ENCODE results near the gene RBP2. TPM values are rescaled to one million over a fixed set of nuclear protein-coding genes. Genes with fewer than 3 reads are reported as not detected.

The RBP2 gene
- total and polyA plus RNA-seq, 2 donors: not detected

DNA sequence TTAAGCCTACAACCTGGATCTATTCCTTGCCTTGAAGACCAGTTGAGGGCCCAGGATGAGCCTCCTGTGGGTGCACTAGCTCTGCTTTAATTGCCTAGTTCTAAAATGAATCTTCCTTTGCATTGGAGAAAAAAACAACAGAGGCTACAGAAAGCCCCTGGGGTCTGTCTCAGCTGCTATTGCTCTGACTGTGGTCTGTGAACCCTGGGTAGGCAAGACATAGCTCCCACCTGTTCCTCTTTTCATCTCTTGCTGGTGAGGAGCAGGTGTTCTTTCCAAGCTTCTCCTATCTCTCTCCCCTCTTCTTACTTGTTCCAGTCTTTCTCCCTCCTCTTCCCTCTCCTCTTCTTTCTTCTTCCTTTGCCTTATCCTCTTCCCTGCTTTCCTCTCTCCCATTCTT lies 28.8 kb downstream of the RBP2 start:
- no peak for DNase-seq (ENCODE audit: extremely low spot score)
- no peaks in the 10 kb centered on the region for H3K36me3 ChIP-seq (ENCODE audit: insufficient read depth)
- H3K4me1 ChIP-seq (ENCODE audit: insufficient read depth): no peaks in the 10 kb centered on the region
- H3K27ac ChIP-seq (ENCODE audit: low read depth): no peak overlapping the region
- no peak overlapping the region for H3K4me3 ChIP-seq (ENCODE audit: low read depth, low read length)

DNA sequence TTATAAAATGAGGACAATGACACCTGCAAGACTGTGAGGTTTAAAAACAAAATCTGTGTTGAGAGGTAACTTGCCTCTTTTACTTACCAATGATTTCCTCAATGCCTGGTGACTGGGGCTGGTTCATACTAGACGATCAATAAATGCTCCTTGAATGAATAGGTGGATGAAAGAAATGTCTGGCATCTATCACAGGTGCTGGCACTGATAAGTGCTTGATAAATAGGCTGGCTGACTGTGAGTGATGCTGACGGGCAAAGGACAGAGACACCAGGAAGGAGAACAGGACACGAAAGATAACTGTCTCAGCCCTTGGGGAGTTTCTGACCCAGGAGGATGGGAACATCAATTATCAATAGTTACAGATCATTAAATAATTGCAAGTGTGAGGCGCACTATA lies 31.9 kb downstream of the RBP2 start:
- Histone ChIP-seq H3K4me1 (ENCODE audit: insufficient read depth) (no peaks in the 10 kb centered on the region), H3K4me3 (ENCODE audit: low read depth, low read length) (no peak overlapping the region), H3K36me3 (ENCODE audit: insufficient read depth) (no peaks in the 10 kb centered on the region), H3K27ac (ENCODE audit: low read depth) (no peak overlapping the region)
- DNase-seq (ENCODE audit: extremely low spot score): no peak
- WGBS: 93% methylated on average over 4 of the region's 4 CpGs

DNA sequence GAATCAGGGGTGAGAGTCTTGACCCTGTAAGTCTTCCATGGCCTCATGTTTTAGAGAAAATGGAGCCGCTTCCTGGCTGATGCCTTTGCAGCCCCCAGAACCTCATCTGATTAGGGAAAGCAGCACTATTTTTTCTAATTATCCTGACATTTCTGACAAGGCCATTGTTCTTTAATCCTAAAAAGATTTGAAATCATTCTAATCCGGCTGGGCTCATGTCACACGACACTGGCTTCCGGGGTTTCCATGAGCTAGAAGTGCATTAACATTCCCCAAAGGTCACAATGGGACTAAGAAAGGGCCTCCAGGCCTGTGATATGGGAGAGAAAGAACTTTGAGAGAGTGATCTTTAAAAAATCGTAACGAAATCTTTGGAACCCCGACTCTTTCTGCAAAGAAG lies 33.1 kb downstream of the RBP2 start:
- Histone ChIP-seq H3K4me1 (ENCODE audit: insufficient read depth) (no peaks in the 10 kb centered on the region), H3K4me3 (ENCODE audit: low read depth, low read length) (no peak overlapping the region), H3K27ac (ENCODE audit: low read depth) (no peak overlapping the region), H3K36me3 (ENCODE audit: insufficient read depth) (no peaks in the 10 kb centered on the region)
- DNase-seq (ENCODE audit: extremely low spot score): no peak
- WGBS: 92% methylated on average over 7 of the region's 7 CpGs

DNA sequence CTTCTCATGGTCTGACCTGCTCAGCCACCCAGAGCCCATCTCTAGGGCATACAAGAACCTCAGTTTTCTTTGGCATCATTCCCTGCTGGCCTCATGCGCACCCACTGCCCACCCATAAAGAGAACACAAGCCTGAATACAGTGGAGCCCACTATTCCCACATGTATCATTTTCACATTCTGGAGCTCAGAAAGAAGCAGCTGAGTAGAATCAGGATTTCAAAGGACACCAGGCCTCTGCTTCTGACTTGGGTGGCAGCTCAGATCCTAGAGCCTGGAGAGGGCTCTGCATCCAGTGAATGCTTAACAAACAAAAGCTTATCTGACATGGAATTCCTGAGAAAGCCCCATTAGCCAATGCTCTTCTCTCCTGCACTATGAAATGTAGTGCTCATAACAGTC lies 34.7 kb downstream of the RBP2 start:
- Histone ChIP-seq H3K4me1 (ENCODE audit: insufficient read depth) (no peaks in the 10 kb centered on the region), H3K4me3 (ENCODE audit: low read depth, low read length) (no peak overlapping the region), H3K36me3 (ENCODE audit: insufficient read depth) (no peaks in the 10 kb centered on the region), H3K27ac (ENCODE audit: low read depth) (no peak overlapping the region)
- DNase-seq (ENCODE audit: extremely low spot score): no peak
- WGBS: 90% methylated on average over 1 of the region's 1 CpG

DNA sequence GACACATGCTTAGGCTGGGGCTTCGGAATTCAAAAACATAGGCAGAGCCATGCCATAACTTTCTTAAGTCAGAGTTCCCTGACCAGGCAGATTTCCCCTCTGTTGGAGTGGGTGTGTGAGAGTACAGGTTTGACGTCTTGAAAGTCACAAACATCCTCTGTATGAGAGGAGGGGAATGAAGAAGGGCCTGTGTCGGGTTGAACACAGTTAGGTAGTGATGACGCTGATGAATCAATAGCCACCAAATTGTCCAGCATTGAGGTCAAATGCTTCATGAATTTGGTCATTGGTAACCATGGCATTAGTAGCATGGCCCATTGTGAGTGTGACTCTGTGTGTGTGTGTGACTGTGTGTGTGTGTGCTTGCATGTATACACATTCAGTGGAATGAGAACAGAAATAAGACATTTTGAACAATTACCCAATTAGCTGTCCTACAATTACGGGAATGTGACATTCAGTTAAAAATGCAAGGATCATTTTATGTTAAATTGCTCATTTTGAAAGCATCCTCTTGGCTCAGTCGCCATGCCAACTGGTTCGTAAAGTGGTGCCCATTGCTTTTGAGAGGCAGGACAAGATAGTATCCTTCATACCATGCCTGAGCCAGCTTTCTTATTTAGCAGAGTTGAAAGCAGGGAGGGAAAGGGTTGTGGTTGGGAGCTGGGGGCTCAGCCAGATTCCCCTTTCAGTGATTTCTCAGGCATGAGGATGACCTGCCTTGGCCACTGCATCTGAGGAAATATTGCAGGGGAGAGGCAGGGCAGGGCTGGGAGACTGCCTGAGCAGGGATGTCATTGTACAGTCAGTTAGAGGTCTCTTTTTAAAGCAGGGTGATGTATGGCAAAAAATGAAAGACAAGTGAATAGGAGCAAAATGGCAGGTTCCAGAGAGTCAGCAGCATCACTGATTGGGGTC lies 35.4 kb downstream of the RBP2 start:
- 90% methylated on average over 7 of the region's 7 CpGs for WGBS
- DNase-seq (ENCODE audit: extremely low spot score): no peak
- H3K36me3 ChIP-seq (ENCODE audit: insufficient read depth): no peaks in the 10 kb centered on the region
- no peaks in the 10 kb centered on the region for H3K4me1 ChIP-seq (ENCODE audit: insufficient read depth)
- H3K27ac ChIP-seq (ENCODE audit: low read depth): no peak overlapping the region
- no peak overlapping the region for H3K4me3 ChIP-seq (ENCODE audit: low read depth, low read length)

DNA sequence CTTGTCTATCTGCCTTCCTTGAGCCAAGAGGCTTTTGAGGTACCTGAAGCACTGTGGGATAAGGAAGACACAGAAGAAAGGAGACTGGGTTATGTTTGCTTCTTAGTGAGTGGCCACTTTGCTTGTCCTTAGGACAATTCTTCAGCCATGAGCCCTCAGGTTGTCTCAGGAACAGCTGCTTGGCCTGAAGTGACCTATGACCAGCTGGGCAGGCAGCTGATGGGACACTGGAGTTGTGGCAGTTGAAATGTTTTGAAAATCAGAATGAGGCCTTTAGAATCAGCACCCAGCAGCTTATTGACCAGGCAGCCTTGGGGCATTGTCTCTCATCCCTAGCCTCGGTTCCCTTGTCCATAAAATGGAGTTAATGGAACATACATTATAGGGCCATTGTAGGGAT lies 37.0 kb downstream of the RBP2 start:
- H3K4me3 ChIP-seq (ENCODE audit: low read depth, low read length): no peak overlapping the region
- no peaks in the 10 kb centered on the region for H3K36me3 ChIP-seq (ENCODE audit: insufficient read depth)
- 87% methylated on average over 1 of the region's 1 CpG for WGBS
- no peak for DNase-seq (ENCODE audit: extremely low spot score)
- no peaks in the 10 kb centered on the region for H3K4me1 ChIP-seq (ENCODE audit: insufficient read depth)
- H3K27ac ChIP-seq (ENCODE audit: low read depth): no peak overlapping the region

DNA sequence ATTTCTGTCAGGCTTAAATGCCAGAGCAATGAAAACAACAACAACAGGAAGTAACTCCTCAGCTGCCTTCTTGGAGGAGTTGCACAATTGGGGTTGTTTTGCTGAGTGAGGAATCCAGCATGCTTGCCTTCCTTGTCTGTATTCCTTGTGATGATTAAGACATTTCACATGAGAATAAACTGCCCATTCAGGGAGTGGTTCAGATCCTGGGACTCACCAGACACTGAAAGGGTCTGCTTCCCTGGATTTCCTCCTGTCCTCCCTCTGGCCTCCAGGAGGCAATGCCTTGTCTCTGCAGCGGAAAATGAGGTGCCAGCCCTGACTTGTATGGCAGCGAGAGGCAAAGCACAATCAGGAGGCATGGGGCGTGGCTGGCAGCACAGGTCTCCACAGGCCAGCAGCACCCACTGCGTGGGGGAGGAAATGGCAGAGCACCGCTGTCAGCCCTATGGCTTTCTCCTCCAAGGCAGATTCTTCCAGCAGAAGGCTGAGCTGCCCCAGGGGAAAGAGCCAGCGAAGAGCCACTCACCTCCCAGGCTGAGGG lies 41.5 kb downstream of the RBP2 start:
- H3K27ac ChIP-seq (ENCODE audit: low read depth): no peak overlapping the region
- no peak for DNase-seq (ENCODE audit: extremely low spot score)

DNA sequence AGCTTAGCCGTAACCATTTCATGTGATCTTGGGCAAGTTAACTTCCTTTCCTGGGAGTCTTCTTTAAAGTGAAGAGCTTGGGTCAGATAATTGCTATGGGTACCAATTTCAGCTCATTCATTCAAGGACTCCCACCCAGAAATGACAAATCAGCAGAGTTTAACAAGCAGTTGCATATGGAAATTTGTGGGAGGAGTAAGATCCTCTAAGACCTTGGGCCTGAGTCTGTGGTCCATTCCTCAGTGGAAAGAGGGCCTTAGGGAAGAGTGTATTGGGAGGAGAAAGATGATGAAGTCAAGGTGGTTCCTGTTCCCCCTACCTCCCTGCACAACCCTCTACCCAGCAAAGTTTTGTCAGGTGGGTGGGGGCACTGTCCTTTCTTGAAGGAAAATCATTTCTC lies 42.1 kb downstream of the RBP2 start:
- H3K36me3 ChIP-seq (ENCODE audit: insufficient read depth): peaks cover 2% of the 10 kb centered on the region
- H3K4me1 ChIP-seq (ENCODE audit: insufficient read depth): no peaks in the 10 kb centered on the region
- no peak for DNase-seq (ENCODE audit: extremely low spot score)
- WGBS: 95% methylated on average over 1 of the region's 1 CpG
- no peak overlapping the region for H3K4me3 ChIP-seq (ENCODE audit: low read depth, low read length)
- no peak overlapping the region for H3K27ac ChIP-seq (ENCODE audit: low read depth)

More for the DNA sequence above, 41.5 kb downstream of the RBP2 start:
- Histone ChIP-seq H3K4me1 (ENCODE audit: insufficient read depth) (no peaks in the 10 kb centered on the region), H3K36me3 (ENCODE audit: insufficient read depth) (no peaks in the 10 kb centered on the region), H3K4me3 (ENCODE audit: low read depth, low read length) (no peak overlapping the region)
- WGBS: 86% methylated on average over 6 of the region's 6 CpGs

DNA sequence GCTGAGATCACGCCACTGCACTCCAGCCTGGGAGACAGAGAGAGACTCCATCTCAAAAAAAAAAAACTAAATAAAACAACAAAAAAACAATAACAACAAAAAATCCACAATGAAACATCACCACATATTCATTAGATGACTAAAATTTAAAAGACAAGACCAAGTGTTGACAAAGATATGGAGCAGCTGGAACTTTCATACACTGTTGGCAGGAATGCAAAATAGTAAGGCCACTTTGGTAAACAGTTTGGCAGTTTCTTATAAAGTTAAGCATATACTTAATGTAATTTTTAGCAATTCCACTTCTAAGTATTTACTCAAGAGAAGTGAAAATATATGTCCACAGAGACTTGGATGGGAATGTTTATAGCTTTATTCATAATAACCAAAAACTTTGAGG lies 43.2 kb downstream of the RBP2 start:
- no peak overlapping the region for H3K4me3 ChIP-seq (ENCODE audit: low read depth, low read length)
- 95% methylated on average over 1 of the region's 1 CpG for WGBS
- H3K27ac ChIP-seq (ENCODE audit: low read depth): no peak overlapping the region
- no peaks in the 10 kb centered on the region for H3K4me1 ChIP-seq (ENCODE audit: insufficient read depth)
- DNase-seq (ENCODE audit: extremely low spot score): no peak
- peaks cover 2% of the 10 kb centered on the region for H3K36me3 ChIP-seq (ENCODE audit: insufficient read depth)

DNA sequence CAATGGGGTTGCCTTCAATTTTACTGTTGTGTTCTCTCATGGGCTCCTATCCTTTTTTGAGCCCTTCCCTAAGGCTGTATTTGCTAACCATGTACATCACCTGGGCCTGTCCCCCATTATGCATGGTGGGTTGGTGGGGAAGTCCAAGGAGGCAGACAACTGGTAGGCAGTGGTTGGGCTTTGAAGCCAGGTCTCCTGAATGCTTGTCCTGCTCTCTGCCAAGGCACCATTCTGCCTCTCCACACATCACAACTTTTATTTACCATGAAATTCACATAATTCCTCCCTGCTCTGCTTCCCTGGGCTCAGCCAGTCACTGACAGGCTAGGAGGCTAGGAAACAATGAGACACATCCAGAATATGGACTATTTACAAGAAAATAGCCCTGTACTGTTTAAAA lies 45.8 kb downstream of the RBP2 start:
- DNase-seq (ENCODE audit: extremely low spot score): no peak
- peaks cover 2% of the 10 kb centered on the region for H3K36me3 ChIP-seq (ENCODE audit: insufficient read depth)
- no peak overlapping the region for H3K27ac ChIP-seq (ENCODE audit: low read depth)
- H3K4me3 ChIP-seq (ENCODE audit: low read depth, low read length): no peak overlapping the region
- H3K4me1 ChIP-seq (ENCODE audit: insufficient read depth): no peaks in the 10 kb centered on the region

DNA sequence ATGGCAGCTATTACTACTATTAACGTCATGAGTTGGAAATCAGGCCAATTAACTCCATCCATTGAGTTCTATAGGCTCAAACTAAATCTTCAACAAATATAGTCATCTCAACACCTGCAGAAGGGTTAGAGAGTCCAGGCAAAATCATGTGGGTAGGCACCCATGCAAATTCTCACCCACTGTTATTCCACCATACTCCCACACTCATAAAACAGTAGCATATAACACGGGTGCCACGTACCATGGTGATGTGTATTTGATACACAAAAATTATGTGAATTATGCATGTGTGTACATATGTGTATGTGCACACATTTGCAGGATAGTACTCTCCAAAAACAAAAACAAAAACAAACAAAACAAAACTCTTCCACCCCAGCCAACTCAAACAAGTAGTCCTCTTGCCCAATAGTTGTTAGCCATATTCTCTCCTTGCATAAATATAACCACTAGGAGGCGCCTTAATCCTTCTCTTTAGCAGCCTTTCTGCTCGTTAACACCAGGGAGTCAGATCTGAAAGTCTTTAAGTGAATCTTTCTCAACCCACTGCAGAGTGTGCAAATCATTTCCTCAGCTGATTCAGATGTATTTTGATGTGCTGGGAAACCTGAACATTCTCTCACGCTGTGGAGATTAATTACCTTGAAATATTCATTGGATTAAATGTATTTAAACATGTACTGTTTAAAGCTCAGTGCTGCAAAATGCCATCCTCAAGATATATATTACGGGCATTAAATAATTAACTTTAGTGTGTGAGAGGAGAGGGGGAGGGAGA lies 48.8 kb downstream of the RBP2 start:
- WGBS: 46% methylated on average over 7 of the region's 7 CpGs
- Histone ChIP-seq H3K36me3 (ENCODE audit: insufficient read depth) (peaks cover 2% of the 10 kb centered on the region), H3K4me1 (ENCODE audit: insufficient read depth) (no peaks in the 10 kb centered on the region), H3K27ac (ENCODE audit: low read depth) (no peak overlapping the region), H3K4me3 (ENCODE audit: low read depth, low read length) (no peak overlapping the region)
- DNase-seq (ENCODE audit: extremely low spot score): peak; percentile 63

DNA sequence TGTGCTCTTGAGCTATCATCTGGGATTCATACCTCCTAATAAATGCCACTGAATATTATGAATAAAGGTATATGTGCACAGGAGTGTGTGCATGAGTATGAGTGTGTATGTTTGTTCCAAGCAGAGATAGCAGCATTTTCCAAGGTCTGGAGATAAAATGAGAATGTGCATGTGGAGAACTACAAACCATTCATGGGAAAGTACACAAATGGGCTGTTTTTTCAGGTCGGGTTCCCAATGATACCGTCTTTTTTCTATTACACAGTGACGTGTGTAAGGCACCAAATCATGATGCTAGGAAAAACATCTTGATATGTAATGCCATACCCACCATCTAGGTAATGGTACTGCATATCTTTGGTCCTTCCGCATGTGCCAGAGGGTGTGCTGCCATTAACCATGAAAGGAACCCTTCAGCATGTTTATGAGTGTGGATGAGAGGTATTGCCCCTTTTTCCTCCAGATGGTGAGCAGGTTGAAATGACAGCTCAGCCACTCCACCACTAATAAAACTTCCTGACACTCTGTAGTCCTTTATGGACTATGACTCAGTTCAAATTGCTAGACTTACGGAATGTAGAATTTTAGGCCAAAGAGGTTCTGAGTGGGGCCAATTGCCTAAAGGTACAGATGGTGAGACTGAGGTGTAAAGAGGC lies 50.4 kb downstream of the RBP2 start:
- no peak for DNase-seq (ENCODE audit: extremely low spot score)
- 79% methylated on average over 5 of the region's 5 CpGs for WGBS
- no peaks in the 10 kb centered on the region for H3K4me1 ChIP-seq (ENCODE audit: insufficient read depth)
- H3K36me3 ChIP-seq (ENCODE audit: insufficient read depth): peaks cover 2% of the 10 kb centered on the region
- H3K4me3 ChIP-seq (ENCODE audit: low read depth, low read length): no peak overlapping the region
- no peak overlapping the region for H3K27ac ChIP-seq (ENCODE audit: low read depth)

DNA sequence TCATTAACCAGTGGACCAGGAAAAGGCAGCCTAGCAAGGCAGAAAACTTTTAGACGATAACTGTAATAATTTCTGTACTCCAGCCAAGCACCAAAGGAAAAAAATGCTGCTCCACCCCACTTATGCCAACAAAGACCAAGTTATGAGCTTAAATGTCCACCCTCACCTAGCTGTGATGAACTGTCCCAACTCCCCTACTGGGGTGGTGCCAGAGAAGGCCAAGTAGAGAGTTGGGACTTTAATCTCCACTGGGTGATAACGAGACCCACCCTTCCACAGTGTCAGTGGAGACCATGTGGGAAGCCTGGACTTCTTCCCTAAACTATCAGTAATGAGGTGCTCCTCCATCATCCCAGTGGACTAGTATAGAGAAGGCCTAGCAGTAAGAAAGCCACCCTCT lies 53.1 kb downstream of the RBP2 start:
- H3K27ac ChIP-seq (ENCODE audit: low read depth): no peak overlapping the region
- no peak for DNase-seq (ENCODE audit: extremely low spot score)
- no peak overlapping the region for H3K4me3 ChIP-seq (ENCODE audit: low read depth, low read length)
- WGBS: 70% methylated on average over 2 of the region's 2 CpGs
- H3K36me3 ChIP-seq (ENCODE audit: insufficient read depth): no peaks in the 10 kb centered on the region
- H3K4me1 ChIP-seq (ENCODE audit: insufficient read depth): no peaks in the 10 kb centered on the region

Data from urinary bladder (tissue), 4 donors.